ENCODE measurements around the gene MGAT4B. TPM values are rescaled to one million over a fixed set of nuclear protein-coding genes. Genes with fewer than 3 reads are reported as not detected.

Gene MGAT4B
- total and polyA plus RNA-seq, 2 of the 13 experiments (the other 11 are each of a cell fraction or from before 2014, with no cell fraction given), result 93.5 to 130 TPM

GRCh38 chr5:179827680-179828079 lies 21.0 kb upstream of the MGAT4B start (continued):
- TF ChIP-seq TRAFD1 (CRISPR knock-in tag; IDR thresholded peaks at IDR 0.05; ENCODE audit: borderline replicate concordance) (no peak), ZBTB38 (CRISPR knock-in tag; IDR thresholded peaks at IDR 0.05) (peak; percentile 63; the same call in 1 of the 2 replicates), ZFP82 (CRISPR knock-in tag; IDR thresholded peaks at IDR 0.05; ENCODE audit: borderline replicate concordance) (no peak), ZNF878 (CRISPR knock-in tag; IDR thresholded peaks at IDR 0.05) (no peak), ZNF431 (CRISPR knock-in tag; IDR thresholded peaks at IDR 0.05; ENCODE audit: borderline replicate concordance, low read depth) (no peak), ZBTB33 (CRISPR knock-in tag; IDR thresholded peaks at IDR 0.05) (peak; percentile 44; the same call in 1 of the 2 replicates), POLR2A (IDR thresholded peaks at IDR 0.05; ENCODE audit: insufficient read depth in 1 of 2, low read depth in 2 of 2, low read length in 2 of 2) (no peak; a peak in 1 of 4 replicates), NFKB2 (CRISPR knock-in tag; IDR thresholded peaks at IDR 0.05; ENCODE audit: borderline replicate concordance) (no peak), FOXM1 (CRISPR knock-in tag; IDR thresholded peaks at IDR 0.05) (no peak), CREB3 (CRISPR knock-in tag; IDR thresholded peaks at IDR 0.05) (no peak), ZNF780A (CRISPR knock-in tag; IDR thresholded peaks at IDR 0.05) (no peak), FOSL2 (CRISPR knock-in tag; IDR thresholded peaks at IDR 0.05) (peak; percentile 61), ZNF784 (CRISPR knock-in tag; IDR thresholded peaks at IDR 0.05; ENCODE audit: borderline replicate concordance) (no peak), HMG20A (CRISPR knock-in tag; IDR thresholded peaks at IDR 0.05; ENCODE audit: borderline replicate concordance) (no peak), POLR2AphosphoS2 (IDR thresholded peaks at IDR 0.05; ENCODE audit: low read depth, low read length) (0 out of 2 replicates have a peak, but pooled peaks have one; percentile 51), ZBTB7B (CRISPR knock-in tag; IDR thresholded peaks at IDR 0.05) (no peak), ZNF687 (CRISPR knock-in tag; IDR thresholded peaks at IDR 0.05) (peak; percentile 33), ZNF543 (CRISPR knock-in tag; IDR thresholded peaks at IDR 0.05) (no peak), AGO2 (optimal IDR thresholded peaks at IDR 0.05; ENCODE audit: low read depth, low read length) (peak; percentile 87), ZBTB2 (CRISPR knock-in tag; IDR thresholded peaks at IDR 0.05; ENCODE audit: low read depth) (no peak)

All from HepG2 (cell line).